ENCODE data around the gene RPS27.
"Not testable (repeated sequence)": the region's sequence is repeated elsewhere in the genome, so short reads cannot be mapped to it uniquely, and the experiment has no call there.

RPS27 gene

DNA sequence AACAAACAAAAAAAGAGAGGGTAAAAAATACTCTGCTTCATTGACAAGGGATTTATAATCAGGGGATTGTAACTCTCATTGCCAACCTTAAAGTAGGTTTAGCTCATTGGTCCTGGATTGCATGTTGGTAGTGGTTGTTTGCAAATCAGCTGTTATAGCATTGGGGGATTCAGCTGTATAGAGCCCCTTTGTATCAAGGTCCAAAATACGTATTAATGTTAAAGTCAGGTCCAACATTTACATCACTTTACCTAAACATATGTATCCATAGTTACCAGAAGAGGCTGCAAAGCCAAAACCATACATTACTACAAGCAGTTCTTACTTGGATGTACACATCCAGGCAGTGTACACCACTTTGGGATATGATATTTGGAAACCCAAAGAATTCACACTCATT lies 29.4 kb downstream of the RPS27 start:
- no peaks in the 10 kb centered on the region for H3K27me3 ChIP-seq (replicated peaks; ENCODE audit: insufficient read depth, low read length)
- DNase-seq, result no peak
- TF ChIP-seq CTCF (IDR thresholded peaks at IDR 0.05; ENCODE audit: low read length) (no peak), EZH2phosphoT487 (IDR thresholded peaks at IDR 0.05; ENCODE audit: low read length) (no peak)

GRCh38 chr1:154033697-154034096 lies 43.1 kb downstream of the RPS27 start:
- not testable (repeated sequence) for H3K9me3 ChIP-seq (replicated peaks; ENCODE audit: insufficient read depth, low read length); H2AFZ ChIP-seq (ENCODE audit: low read length); H3K4me2 ChIP-seq (ENCODE audit: low read depth, low read length); DNase-seq; H3K79me2 ChIP-seq (ENCODE audit: low read length); H3K9ac ChIP-seq (ENCODE audit: low read length); H3F3A ChIP-seq (ENCODE audit: insufficient read depth, low read length); H3K36me3 ChIP-seq (replicated peaks; ENCODE audit: insufficient read depth, low read length); H3K4me3 ChIP-seq (ENCODE audit: low read length); H4K20me1 ChIP-seq (ENCODE audit: insufficient read depth, low read length); H3K27me3 ChIP-seq (replicated peaks; ENCODE audit: insufficient read depth, low read length); H3K9me2 ChIP-seq (replicated peaks; ENCODE audit: insufficient read depth, low read length); H3K4me1 ChIP-seq (ENCODE audit: low read length); H3K27ac ChIP-seq (ENCODE audit: low read length)

More for the DNA sequence above, 29.4 kb downstream of the RPS27 start:
- Histone ChIP-seq H3K4me3 (ENCODE audit: low read length) (no peak overlapping the region), H3K79me2 (ENCODE audit: low read length) (no peaks in the 10 kb centered on the region), H3K27ac (ENCODE audit: low read length) (no peak overlapping the region), H2AFZ (ENCODE audit: low read length) (no peak overlapping the region), H3K36me3 (replicated peaks; ENCODE audit: insufficient read depth, low read length) (no peaks in the 10 kb centered on the region), H4K20me1 (ENCODE audit: insufficient read depth, low read length) (no peaks in the 10 kb centered on the region), H3K4me1 (ENCODE audit: low read length) (no peaks in the 10 kb centered on the region), H3K9ac (ENCODE audit: low read length) (no peak overlapping the region), H3K9me2 (replicated peaks; ENCODE audit: insufficient read depth, low read length) (no peaks in the 10 kb centered on the region), H3K9me3 (replicated peaks; ENCODE audit: insufficient read depth, low read length) (no peaks in the 10 kb centered on the region), H3F3A (ENCODE audit: insufficient read depth, low read length) (no peaks in the 10 kb centered on the region), H3K4me2 (ENCODE audit: low read depth, low read length) (no peak overlapping the region)

Measured in MM.1S (cell line).